Retinal pigment epithelial cell (primary cell): ENCODE results near the gene LMOD1.

Experiments used
- DNase-seq: peaks from one replicate; pipeline ENCODE4 v3.0.0-alpha.2; 2010; ENCODE audit warnings: low read depth
- H3K4me3 ChIP-seq: 2 replicates; pipeline ENCODE4 v1.5.1; 2011; ENCODE audit warnings: mild to moderate bottlenecking, low read length, control low read depth, moderate library complexity
- TF ChIP-seq, protein P1 (sequence below): conservative IDR thresholded peaks from 2 replicates; pipeline ENCODE4 v1.5.1; 2011; ENCODE audit warnings: low read depth, low read length, control low read depth, inconsistent platforms

The LMOD1 gene

DNA sequence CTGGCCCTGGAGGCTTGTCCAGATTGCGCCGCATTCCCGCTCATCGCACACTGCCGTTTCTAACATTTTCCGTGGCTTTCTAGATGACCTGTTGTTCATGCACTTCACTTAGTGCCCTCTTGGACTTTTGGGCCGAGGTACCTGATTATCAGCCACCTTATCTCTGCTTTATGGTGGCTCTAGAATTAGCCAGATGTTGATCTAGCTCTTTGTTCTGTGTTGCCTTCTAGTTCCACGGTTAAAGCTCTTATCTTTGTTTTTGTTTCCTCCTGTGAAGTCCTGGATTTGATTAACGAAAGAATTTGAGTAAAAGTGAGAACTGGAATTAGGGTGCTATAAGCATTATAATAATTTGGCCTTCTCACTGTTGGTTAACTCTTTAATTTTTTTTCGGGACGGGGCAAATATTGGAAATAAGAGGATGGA lies 37.0 kb upstream of the LMOD1 start:
- TF ChIP-seq, protein P1, sequence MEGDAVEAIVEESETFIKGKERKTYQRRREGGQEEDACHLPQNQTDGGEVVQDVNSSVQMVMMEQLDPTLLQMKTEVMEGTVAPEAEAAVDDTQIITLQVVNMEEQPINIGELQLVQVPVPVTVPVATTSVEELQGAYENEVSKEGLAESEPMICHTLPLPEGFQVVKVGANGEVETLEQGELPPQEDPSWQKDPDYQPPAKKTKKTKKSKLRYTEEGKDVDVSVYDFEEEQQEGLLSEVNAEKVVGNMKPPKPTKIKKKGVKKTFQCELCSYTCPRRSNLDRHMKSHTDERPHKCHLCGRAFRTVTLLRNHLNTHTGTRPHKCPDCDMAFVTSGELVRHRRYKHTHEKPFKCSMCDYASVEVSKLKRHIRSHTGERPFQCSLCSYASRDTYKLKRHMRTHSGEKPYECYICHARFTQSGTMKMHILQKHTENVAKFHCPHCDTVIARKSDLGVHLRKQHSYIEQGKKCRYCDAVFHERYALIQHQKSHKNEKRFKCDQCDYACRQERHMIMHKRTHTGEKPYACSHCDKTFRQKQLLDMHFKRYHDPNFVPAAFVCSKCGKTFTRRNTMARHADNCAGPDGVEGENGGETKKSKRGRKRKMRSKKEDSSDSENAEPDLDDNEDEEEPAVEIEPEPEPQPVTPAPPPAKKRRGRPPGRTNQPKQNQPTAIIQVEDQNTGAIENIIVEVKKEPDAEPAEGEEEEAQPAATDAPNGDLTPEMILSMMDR, result no peak
- peak overlapping the region; percentile 67 for H3K4me3 ChIP-seq
- no peak for DNase-seq

DNA sequence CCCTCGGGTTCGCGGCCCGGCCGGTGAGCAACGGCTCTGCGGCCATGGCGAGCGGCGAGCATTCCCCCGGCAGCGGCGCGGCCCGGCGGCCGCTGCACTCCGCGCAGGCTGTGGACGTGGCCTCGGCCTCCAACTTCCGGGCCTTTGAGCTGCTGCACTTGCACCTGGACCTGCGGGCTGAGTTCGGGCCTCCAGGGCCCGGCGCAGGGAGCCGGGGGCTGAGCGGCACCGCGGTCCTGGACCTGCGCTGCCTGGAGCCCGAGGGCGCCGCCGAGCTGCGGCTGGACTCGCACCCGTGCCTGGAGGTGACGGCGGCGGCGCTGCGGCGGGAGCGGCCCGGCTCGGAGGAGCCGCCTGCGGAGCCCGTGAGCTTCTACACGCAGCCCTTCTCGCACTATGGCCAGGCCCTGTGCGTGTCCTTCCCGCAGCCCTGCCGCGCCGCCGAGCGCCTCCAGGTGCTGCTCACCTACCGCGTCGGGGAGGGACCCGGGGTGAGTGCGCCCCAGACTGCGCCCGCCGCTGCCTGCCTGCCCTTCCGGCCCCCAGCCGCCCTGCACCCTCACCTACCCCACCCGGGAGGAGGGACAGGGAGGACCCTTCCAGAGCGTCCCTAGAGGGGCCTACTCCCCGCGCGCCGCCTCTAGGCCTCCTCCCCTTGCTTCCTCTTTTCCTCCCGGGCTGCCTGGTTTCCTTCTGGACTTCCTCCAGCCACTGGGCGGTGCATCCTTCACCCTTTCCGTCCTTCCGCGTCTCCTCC lies 36.5 kb upstream of the LMOD1 start, which contains the start of gene RNPEP:
RNPEP (plus strand) TSS at position 26 of the 757 bp plus-strand sequence; CDS start at position 45, 19 bp downstream.
- H3K4me3 ChIP-seq, result peak within 1 kb of the TSS; percentile 67
- no peak for DNase-seq
- TF ChIP-seq, protein P1, result no peak

DNA sequence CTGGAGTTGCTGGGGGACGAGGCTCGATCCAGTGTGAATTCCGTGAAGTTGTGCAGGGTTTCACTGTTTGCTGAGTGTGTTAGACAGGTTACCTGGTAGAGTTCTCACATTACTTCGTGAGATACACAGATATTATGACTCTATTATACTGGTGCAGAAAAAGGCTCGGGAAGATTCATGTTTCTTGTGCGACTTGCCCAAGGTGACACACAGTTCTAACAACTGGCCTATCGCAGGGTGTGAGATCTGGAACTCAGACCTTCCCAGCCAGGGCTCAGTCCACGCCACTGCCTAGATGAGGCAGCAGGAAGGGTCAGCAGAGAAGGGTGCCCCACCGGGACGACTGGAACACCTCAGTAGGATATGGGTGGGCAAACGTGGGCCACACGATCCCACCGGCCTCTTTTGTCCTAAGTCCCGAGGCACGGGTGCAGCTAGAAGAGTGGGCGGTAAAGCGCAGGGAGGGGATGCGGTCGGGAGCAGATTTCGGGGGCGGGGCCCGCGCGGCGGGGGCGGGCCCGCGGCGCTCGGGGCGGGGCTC lies 35.8 kb upstream of the LMOD1 start:
- no peak for DNase-seq
- H3K4me3 ChIP-seq, result peak overlapping the region; percentile 40
- TF ChIP-seq, protein P1, result no peak

GRCh38 chr1:201970334-201971159 lies 24.2 kb upstream of the LMOD1 start:
- H3K4me3 ChIP-seq, result no peak overlapping the region
- TF ChIP-seq, protein P1, result no peak
- no peak for DNase-seq

DNA sequence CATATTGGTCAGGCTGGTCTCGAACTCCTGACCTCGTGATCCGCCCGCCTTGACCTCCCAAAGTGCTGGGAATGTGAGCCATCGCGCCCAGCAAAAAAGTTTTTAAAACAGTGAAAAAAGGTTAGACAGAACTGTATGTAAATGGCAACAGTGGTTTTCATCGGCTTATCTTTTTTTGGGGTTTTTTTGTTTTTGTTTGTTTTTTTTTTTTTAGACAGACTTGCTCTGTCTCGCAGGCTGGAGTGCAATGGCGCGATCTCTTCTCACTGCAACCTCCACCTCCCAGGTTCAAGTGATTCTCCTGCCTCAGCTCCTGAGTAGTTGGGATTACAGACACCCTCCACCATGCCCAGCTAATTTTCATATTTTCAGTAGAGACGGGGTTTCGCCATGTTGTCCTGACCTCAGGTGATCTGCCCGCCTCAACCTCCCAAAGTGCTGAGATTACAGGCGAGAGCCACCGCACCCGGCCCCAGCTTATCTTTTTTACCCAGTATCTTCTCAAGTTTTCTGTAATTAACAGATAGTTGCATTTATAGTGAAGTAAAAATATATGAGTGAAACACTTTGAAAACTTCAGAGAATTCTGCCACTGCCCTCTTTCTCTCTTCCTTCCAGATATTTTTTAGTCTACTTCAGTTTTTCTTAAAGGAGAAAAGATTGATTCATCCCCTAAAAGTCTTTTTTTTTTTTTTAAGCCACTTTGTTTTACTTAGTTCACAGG lies 22.0 kb upstream of the LMOD1 start:
- no peak for DNase-seq
- TF ChIP-seq, protein P1, result no peak
- H3K4me3 ChIP-seq, result no peak overlapping the region

GRCh38 chr1:201966171-201966570 lies 19.8 kb upstream of the LMOD1 start:
- no peak overlapping the region for H3K4me3 ChIP-seq
- TF ChIP-seq, protein P1, result no peak
- DNase-seq, result no peak
